HCT116 (cell line): ENCODE data around the gene ZNF235.

Experiments
- CEBPB ChIP-seq: IDR thresholded peaks from 2 replicates; pipeline ENCODE4 v1.6.1; 2012; ENCODE audit warnings: low read depth
- CTCF ChIP-seq, 3 experiments: fragments of 200-600 bp in 1 of 3; sonication (generic) in 1 of 3; IDR thresholded peaks in 2 of 3; conservative IDR thresholded peaks in 1 of 3; 2 replicates each; pipeline ENCODE4 v1.5.1; 2012 to 2017; ENCODE audit warnings: low read depth in 2 of 3, low read length in 2 of 3, antibody characterized with exemption in 1 of 3, borderline replicate concordance in 1 of 3, control low read depth in 1 of 3, mild to moderate bottlenecking in 1 of 3, mixed read lengths in 1 of 3, mixed run types in 1 of 3, moderate library complexity in 1 of 3; ENCODE audit not compliant: insufficient read depth in 1 of 3
- EGR1 ChIP-seq: IDR thresholded peaks from 2 replicates; pipeline ENCODE4 v1.6.1; 2012; ENCODE audit warnings: low read depth
- POLR2AphosphoS5 ChIP-seq: IDR thresholded peaks from 2 replicates; pipeline ENCODE4 v1.6.1; 2011; ENCODE audit warnings: mild to moderate bottlenecking, low read depth, low read length, moderate library complexity
- ZFX ChIP-seq: fragments of 450-650 bp; IDR thresholded peaks from 2 replicates; pipeline ENCODE4 v1.6.1; 2017

- TF ChIP-seq ZFX (no peak), CEBPB (no peak), CTCF (IDR thresholded peaks at IDR 0.05 in 2 of 3, conservative IDR thresholded peaks at IDR 0.05 in 1 of 3; ENCODE audit: borderline replicate concordance in 1 of 3, insufficient read depth in 1 of 3, low read depth in 2 of 3, low read length in 2 of 3) (no peak), EGR1 (no peak), POLR2AphosphoS5 (no peak)
These were observed 8.4 kb upstream of the ZNF235 start for GRCh38 chr19:44313231-44313630.
